Gastrocnemius medialis (tissue), 4 donors: ENCODE results near the gene GFER.

Experiments
- POLR2A ChIP-seq, 2 donors: fragments of 450-650 bp; IDR thresholded peaks; one replicate each; pipeline ENCODE4 v1.6.1; 2017; ENCODE audit warnings: antibody characterized with exemption in 2 of 2, mild to moderate bottlenecking in 2 of 2, moderate library complexity in 2 of 2
- TF ChIP-seq, protein P1 (sequence below), 5 experiments: fragments of 450-650 bp in 3 of 5; fragments of 200-600 bp in 2 of 5; sonication (generic) in 2 of 5; IDR thresholded peaks in 4 of 5; conservative IDR thresholded peaks in 1 of 5; 1 replicate in 4 of 5; 2 replicates in 1 of 5; pipeline ENCODE4 v1.5.1; 2016 to 2019; ENCODE audit warnings: antibody characterized with exemption in 5 of 5, mild to moderate bottlenecking in 3 of 5, moderate library complexity in 3 of 5

DNA sequence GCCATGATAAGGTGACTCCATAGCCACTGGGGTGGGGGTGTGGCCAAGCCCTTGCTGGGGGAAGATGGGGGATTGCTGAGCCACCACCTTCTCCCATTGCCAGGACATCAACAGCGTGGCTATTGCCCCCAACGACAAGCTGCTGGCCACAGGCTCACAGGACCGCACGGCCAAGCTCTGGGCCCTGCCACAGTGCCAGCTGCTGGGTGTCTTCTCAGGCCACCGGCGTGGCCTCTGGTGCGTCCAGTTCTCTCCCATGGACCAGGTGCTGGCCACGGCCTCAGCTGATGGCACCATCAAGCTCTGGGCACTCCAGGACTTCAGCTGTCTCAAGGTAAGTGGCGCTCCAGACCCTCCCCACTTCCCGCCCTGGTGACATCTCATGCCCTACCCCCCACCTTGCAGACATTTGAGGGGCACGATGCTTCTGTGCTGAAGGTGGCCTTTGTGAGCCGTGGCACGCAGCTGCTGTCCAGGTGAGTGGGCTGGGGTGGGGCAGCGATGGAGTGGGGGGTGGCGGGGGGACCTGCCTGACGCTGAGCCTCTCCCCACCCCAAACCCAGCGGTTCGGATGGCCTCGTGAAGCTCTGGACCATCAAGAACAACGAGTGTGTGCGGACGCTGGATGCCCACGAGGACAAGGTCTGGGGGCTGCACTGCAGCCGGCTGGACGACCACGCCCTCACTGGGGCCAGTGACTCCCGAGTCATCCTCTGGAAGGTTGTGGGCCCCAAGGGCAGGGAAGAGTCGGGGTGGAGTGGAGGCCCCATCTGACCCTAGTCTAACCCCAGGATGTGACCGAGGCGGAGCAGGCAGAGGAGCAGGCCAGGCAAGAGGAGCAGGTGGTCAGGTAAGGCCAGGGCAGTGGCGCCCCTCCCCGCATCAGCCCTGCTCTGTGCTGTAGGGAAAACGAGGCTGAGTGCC is 6.8 kb upstream of the GFER start:
- TF ChIP-seq, protein P1, sequence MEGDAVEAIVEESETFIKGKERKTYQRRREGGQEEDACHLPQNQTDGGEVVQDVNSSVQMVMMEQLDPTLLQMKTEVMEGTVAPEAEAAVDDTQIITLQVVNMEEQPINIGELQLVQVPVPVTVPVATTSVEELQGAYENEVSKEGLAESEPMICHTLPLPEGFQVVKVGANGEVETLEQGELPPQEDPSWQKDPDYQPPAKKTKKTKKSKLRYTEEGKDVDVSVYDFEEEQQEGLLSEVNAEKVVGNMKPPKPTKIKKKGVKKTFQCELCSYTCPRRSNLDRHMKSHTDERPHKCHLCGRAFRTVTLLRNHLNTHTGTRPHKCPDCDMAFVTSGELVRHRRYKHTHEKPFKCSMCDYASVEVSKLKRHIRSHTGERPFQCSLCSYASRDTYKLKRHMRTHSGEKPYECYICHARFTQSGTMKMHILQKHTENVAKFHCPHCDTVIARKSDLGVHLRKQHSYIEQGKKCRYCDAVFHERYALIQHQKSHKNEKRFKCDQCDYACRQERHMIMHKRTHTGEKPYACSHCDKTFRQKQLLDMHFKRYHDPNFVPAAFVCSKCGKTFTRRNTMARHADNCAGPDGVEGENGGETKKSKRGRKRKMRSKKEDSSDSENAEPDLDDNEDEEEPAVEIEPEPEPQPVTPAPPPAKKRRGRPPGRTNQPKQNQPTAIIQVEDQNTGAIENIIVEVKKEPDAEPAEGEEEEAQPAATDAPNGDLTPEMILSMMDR (IDR thresholded peaks at IDR 0.05 in 4 of 5, conservative IDR thresholded peaks at IDR 0.05 in 1 of 5) = no peak
- no peak for TF ChIP-seq POLR2A (IDR thresholded peaks at IDR 0.05)
